Hypothalamus (tissue), 51 donors: ENCODE measurements around the gene NUDT22.

Experiments
- DNase-seq, 51 donors: peaks; one replicate each; lab custom pipeline; 2025; lab: John Stamatoyannopoulos, UW

The NUDT22 gene

DNA sequence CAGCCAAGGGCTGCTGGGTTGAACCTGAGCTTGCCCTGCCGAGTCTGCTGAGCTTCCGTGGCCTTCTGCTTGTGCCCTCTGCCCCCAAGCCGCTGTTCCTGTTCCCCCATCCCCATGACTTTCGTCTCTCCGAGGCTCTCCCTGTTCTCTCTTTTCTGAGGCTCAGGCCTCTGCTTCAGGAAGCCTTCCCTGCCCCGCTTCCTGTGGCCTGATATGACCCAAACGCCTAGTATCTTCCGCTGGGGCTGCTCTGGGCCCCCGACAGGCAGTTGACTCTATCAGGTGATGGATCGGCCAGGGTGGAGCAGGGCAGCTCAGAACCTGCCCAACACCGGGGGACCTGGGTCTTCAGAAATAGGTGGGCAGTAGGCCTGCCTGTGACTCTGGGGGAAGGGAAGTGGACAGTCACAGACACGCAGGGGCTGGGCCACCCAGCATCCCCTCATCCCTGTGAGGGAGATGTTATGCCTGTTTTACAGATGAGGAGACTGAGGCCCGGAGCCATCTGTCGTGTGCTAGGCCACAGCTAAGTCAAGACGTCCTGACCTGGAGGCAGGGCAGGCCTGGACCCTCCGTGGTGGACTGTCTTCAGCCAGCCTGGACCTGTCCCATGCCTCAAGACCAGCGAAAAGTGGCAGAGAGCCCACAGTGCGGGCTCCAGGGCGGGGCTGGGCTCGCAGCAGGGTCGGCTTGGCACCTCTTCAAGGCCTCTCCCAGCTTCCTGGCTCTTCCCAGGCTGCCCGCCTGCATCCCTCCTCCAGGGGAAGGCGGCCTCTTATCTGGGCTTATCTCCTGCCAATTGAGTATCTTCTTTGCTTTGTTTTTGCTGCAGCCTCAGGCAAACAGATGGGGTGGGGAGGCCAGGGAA lies 42.2 kb downstream of the NUDT22 start:
- DNase-seq: peak in 5 of 51 donors; percentile 15 to 51 (median 20)

DNA sequence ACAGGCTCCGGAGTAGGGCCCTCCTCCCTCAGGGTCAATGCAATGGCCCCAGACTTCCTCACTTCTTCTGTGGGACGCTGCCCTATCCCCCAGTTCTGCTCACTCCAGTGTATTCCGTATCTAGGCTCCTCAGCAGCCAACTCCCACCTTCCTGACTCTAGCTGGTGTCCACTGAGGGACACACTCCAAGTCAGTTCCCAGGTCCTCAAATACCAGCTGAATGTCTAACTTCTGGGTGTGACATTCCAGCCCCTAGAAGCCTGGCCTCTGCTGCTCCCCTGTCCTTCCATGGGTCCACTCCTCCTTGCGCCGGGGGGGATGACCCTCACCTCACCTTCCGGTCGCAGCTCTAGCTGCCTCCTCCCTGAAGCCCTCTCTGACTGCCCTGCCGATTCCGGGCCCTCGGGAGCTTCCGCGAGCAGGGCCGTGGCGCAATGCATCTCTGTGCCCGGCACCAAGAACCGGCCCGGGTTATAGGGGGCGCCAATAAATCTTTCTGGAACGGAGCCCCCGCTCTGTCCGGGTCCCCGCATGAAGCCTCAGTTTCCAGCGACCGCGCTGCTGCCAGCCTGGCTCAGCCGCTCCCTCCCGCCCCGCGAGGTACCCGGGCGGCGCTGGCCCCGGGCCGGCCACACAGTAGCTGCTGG lies 42.9 kb downstream of the NUDT22 start:
- peak in 17 of 51 donors; percentile 46 to 77 (median 63) for DNase-seq

DNA sequence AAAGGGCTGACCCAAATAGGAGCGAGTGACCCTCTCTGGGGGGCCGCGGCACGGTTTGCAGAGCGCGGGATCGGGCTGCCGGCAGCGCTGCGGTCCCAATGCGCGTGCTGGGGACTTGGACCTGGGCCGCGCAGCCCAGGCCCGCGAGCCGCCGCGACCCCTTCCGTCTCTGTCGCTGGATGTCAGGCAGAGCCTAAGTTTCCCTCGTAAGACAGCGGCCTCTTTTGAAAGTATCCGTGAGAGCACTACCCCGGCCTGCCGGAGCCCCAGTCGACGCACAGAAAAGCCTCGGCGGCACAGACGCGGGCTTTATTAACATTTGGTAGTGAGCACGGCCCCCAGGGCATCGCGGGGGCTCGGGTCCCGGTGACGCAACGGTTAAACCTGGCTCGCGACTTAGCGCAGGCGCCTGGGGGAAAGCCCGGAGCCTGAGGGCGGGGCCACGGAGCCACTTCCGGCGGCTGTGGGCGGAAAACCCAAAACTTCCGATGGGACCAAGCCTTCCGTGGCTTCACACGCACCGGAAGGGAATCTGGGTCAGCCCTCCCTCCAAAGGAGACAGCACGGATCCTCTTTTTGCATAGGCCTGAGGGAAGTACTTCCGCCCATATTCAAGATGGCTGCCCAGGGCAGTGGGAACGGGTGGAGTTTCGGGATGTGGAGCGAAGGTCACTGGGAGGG lies 43.6 kb downstream of the NUDT22 start:
- peak; percentile 87 to 100 (median 98) for DNase-seq

DNA sequence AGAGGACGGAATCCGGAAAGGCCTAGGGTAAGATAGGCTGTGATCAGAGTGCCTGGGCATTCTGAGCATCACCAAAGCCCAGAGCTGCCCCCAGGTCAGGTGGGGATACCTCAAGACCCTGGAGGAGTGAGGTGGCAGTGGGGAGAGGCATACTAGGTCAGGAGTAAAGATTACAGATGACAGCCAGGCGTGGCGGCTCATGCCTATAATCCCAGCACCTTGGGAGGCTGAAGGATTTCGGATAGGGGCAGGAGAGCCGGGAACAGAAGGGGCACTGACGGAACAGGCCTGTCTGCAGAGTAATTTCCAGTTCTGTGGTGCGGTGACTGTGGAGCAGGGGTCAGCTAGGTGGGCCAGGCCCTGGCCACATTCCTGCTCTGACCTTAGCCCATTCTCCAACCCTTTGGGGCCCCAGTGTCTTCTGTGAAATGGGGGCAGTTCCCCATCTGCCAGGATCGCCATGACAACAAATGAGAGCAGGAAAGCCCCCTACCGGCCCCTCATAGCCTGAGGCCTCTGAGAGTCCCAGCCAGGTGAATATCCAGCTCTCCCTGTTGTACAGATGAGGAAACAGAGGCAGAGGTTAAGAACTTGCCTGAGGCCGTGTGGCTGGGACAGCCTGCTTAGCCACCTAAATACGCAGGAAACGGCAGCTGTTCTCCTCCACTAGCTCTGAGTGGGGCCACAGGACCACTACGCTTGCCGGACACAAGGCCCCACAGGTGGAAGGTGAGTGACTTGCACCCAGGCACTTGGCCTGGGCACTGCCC lies 49.1 kb downstream of the NUDT22 start:
- no peak for DNase-seq

DNA sequence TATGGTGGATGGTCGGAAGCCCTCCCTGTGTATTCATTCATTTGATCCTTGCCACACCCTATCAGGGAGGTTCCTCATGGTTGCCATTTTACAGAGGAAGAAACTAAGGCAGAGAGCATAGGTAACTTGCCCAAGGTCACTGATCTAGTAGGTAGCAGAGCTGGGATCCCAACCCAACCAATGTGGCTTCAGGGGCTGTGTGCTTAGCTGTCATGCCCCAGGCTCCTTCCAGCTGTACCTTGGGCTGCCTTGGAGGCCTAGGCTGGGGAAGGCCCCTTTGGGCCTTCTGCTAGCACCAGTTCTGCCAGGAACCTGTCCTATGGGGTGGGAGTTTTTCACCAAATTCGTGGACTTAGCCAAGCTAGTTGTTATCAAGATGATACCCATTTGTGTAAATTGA lies 49.8 kb downstream of the NUDT22 start:
- no peak for DNase-seq

DNA sequence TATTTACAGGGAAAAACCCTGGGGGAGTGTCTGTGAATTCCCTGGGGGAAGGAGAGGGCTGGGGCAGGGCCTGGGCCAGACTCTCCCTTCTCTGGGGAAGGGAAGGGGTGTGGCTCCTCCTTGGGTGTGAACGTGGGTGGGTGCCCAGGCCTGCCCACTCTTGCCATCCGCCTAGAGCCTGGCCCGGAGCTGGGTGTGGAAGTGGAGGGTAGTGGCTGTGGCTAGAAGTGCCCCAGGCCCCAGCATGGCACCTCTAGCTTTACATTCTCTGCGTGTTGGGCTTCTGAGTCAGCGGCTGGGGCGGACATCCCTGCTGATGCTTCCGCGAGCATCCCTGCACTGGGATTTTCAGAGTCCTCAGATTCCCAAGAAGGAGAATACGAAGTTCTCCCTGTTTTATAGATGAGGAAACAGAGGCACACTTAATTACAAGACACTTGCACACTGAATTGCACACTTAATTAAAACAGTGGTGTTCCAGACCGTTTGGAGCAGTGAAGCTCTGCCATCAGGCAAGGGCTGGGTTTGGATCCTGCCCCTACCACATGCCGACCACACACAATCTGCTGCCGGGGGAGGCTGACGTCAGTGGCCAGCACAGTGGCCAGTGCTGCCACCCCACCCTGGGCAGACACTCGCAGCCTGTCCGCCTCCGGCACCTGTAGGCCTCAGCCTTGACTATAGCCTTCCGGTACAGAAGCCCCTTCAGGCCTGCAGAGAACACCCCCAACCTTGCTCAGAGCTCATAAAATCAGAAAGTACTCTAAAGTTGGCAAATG lies 50.8 kb downstream of the NUDT22 start:
- DNase-seq: no peak

DNA sequence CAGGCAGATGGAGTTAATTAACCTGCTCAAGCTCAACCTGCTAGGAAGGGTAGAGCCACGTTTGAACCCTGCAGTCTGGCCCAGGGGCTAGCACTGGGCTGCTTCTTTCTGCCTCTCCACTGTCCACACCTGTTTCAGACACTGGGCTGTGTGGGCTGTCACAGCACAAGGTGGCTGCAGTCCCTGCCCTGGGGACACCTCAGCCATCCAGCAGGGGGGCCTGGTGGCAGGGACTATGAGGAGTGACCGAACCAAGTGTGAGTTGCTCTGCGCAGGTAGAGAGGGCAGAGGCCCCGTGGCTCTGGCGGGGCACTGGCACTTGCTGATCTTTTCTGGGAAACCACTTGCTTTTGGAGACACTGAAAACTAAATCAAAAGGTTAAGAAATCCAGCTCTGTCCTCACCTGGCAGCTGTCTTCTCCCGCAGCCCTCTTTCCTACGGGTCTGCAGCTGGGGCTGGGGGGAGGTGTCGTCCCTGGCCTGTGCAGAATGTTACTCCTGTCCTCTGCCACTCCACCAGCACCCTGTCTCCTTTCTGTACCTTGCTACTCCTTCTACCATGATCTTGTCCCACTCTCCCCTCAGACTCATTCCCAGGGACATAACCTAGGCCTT lies 52.6 kb downstream of the NUDT22 start:
- DNase-seq: no peak
